GM13976 (cell line): ENCODE measurements around the gene TEX26.

ENCODE experiments used
- DNase-seq: peaks from one replicate; pipeline ENCODE4 v3.0.0; 2012; ENCODE audit warnings: low spot score
- CTCF ChIP-seq: IDR thresholded peaks from 2 replicates; pipeline ENCODE4 v1.5.1; 2012; ENCODE audit warnings: borderline replicate concordance, mild to moderate bottlenecking; ENCODE audit not compliant: insufficient read depth; ENCODE audit errors: extremely low read depth, missing control alignments, control extremely low read depth
- in situ Hi-C: fragments of 300-500 bp; cut with MboI; formaldehyde crosslinking; loops from one replicate; pipeline ENCODE4 v1.12.0; 2022; ENCODE audit warnings: low sequenced_read_pairs, mixed read lengths, inconsistent platforms; ENCODE audit not compliant: unreplicated experiment

The TEX26 gene

GRCh38 chr13:30998136-30999088 is 66.0 kb downstream of the TEX26 start:
- no peak for DNase-seq
- TF ChIP-seq CTCF: no peak
- in situ Hi-C loops: no loop called here

GRCh38 chr13:31000889-31001288 is 68.4 kb downstream of the TEX26 start:
- TF ChIP-seq CTCF: no peak
- in situ Hi-C loops: no loop called here
- DNase-seq: no peak

GRCh38 chr13:31001647-31002046 is 69.2 kb downstream of the TEX26 start:
- in situ Hi-C loops: no loop called here
- TF ChIP-seq CTCF: no peak
- no peak for DNase-seq

- in situ Hi-C loops: no loop called here
- DNase-seq: no peak
- no peak for TF ChIP-seq CTCF
Measured at GRCh38 chr13:31005066-31005465, 72.6 kb downstream of the TEX26 start.

- in situ Hi-C loops: no loop called here
- no peak for DNase-seq
- TF ChIP-seq CTCF: no peak
Measured at GRCh38 chr13:31007417-31007816, 75.0 kb downstream of the TEX26 start.

- DNase-seq: no peak
- in situ Hi-C loops: no loop called here
- TF ChIP-seq CTCF: no peak
Measured at GRCh38 chr13:31008400-31009115, 76.1 kb downstream of the TEX26 start.
